GM23338 (cell line): ENCODE measurements around the gene VN1R5.

Experiments
- CREB1 ChIP-seq: fragments of 250-450 bp; sonication (Bioruptor Pico); IDR thresholded peaks from 2 replicates; pipeline ENCODE4 v1.5.0; 2020; ENCODE audit warnings: low read depth, mild to moderate bottlenecking, moderate library complexity
- CTCF ChIP-seq, 2 experiments: fragments of 200-600 bp in 1 of 2; sonication (generic) in 1 of 2; conservative IDR thresholded peaks; 2 replicates each; pipeline versions ENCODE4 v1.5.1 to v1.6.1; 2016 to 2017; ENCODE audit warnings: antibody characterized with exemption in 2 of 2, low read depth in 2 of 2, mild to moderate bottlenecking in 2 of 2, moderate library complexity in 1 of 2
- ETS1 ChIP-seq: IDR thresholded peaks from 2 replicates; pipeline ENCODE4 v1.6.1; 2016; ENCODE audit warnings: antibody characterized with exemption
- EZH2 ChIP-seq: fragments of 200-600 bp; sonication (generic); IDR thresholded peaks from one replicate; pipeline ENCODE4 v1.8.0; 2017; ENCODE audit warnings: antibody characterized with exemption, mild to moderate bottlenecking, low read depth; ENCODE audit not compliant: unreplicated experiment
- EZH2phosphoT487 ChIP-seq: fragments of 200-600 bp; sonication (generic); IDR thresholded peaks from one replicate; pipeline ENCODE4 v1.8.1; 2018; ENCODE audit warnings: antibody characterized with exemption; ENCODE audit not compliant: unreplicated experiment
- POLR2AphosphoS5 ChIP-seq: IDR thresholded peaks from 2 replicates; pipeline ENCODE4 v1.6.1; 2016; ENCODE audit warnings: antibody characterized with exemption, low read depth
- STAT1 ChIP-seq: IDR thresholded peaks from one replicate; pipeline ENCODE4 v1.6.1; 2016; ENCODE audit warnings: antibody characterized with exemption; ENCODE audit not compliant: unreplicated experiment
- ZNF114 ChIP-seq: fragments of 250-450 bp; sonication (Bioruptor Pico); IDR thresholded peaks from 2 replicates; pipeline ENCODE4 v1.5.0; 2020; ENCODE audit warnings: mild to moderate bottlenecking, moderate library complexity
- ZNF331 ChIP-seq: fragments of 250-450 bp; sonication (Bioruptor Pico); IDR thresholded peaks from 2 replicates; pipeline ENCODE4 v1.5.0; 2020; ENCODE audit warnings: low read depth, mild to moderate bottlenecking, moderate library complexity
- TF ChIP-seq, protein P1 (sequence below): IDR thresholded peaks from one replicate; pipeline ENCODE4 v1.6.1; 2018; ENCODE audit warnings: antibody characterized with exemption; ENCODE audit not compliant: unreplicated experiment

GRCh38 chr1:247297263-247298123 is 41.6 kb downstream of the VN1R5 start:
- TF ChIP-seq CTCF (conservative IDR thresholded peaks at IDR 0.05; ENCODE audit: low read depth in 2 of 2) (no peak), EZH2 (no peak), POLR2AphosphoS5 (no peak), EZH2phosphoT487 (no peak), CREB1 (CRISPR knock-in tag) (no peak), ZNF114 (no peak), STAT1 (no peak), ZNF331 (CRISPR knock-in tag) (no peak), ETS1 (no peak)
- TF ChIP-seq, protein P1, sequence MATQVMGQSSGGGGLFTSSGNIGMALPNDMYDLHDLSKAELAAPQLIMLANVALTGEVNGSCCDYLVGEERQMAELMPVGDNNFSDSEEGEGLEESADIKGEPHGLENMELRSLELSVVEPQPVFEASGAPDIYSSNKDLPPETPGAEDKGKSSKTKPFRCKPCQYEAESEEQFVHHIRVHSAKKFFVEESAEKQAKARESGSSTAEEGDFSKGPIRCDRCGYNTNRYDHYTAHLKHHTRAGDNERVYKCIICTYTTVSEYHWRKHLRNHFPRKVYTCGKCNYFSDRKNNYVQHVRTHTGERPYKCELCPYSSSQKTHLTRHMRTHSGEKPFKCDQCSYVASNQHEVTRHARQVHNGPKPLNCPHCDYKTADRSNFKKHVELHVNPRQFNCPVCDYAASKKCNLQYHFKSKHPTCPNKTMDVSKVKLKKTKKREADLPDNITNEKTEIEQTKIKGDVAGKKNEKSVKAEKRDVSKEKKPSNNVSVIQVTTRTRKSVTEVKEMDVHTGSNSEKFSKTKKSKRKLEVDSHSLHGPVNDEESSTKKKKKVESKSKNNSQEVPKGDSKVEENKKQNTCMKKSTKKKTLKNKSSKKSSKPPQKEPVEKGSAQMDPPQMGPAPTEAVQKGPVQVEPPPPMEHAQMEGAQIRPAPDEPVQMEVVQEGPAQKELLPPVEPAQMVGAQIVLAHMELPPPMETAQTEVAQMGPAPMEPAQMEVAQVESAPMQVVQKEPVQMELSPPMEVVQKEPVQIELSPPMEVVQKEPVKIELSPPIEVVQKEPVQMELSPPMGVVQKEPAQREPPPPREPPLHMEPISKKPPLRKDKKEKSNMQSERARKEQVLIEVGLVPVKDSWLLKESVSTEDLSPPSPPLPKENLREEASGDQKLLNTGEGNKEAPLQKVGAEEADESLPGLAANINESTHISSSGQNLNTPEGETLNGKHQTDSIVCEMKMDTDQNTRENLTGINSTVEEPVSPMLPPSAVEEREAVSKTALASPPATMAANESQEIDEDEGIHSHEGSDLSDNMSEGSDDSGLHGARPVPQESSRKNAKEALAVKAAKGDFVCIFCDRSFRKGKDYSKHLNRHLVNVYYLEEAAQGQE: no peak
